KMS-11 (cell line): ENCODE measurements around the gene C4orf33.

Experiments
- H2AFZ ChIP-seq: fragments of 200-600 bp; sonication (generic); 2 replicates; pipeline ENCODE4 v1.6.1; 2016; ENCODE audit warnings: antibody characterized with exemption, mixed run types, low read depth
- H3K27ac ChIP-seq: fragments of 200-600 bp; sonication (generic); 2 replicates; pipeline ENCODE4 v1.6.1; 2016; ENCODE audit warnings: mild to moderate bottlenecking, mixed run types
- H3K27me3 ChIP-seq: fragments of 200-600 bp; sonication (generic); 2 replicates; pipeline ENCODE4 v1.6.1; 2017; ENCODE audit warnings: mild to moderate bottlenecking, low read depth, mixed run types, moderate library complexity; ENCODE audit not compliant: insufficient read depth
- H3K36me3 ChIP-seq: fragments of 200-600 bp; sonication (generic); 2 replicates; pipeline ENCODE4 v1.6.1; 2017; ENCODE audit warnings: mild to moderate bottlenecking, mixed run types; ENCODE audit not compliant: insufficient read depth
- H3K4me1 ChIP-seq: fragments of 200-600 bp; sonication (generic); 2 replicates; pipeline ENCODE4 v1.6.1; 2016; ENCODE audit warnings: mild to moderate bottlenecking, low read depth, mixed run types; ENCODE audit not compliant: poor library complexity, severe bottlenecking
- H3K4me2 ChIP-seq: fragments of 200-600 bp; sonication (generic); 2 replicates; pipeline ENCODE4 v1.7.0; 2016; ENCODE audit warnings: mild to moderate bottlenecking, mixed run types
- H3K4me3 ChIP-seq: fragments of 200-600 bp; sonication (generic); IDR thresholded peaks from 2 replicates; pipeline ENCODE4 v1.6.1; 2017; ENCODE audit warnings: low read depth, low read length, mixed read lengths; ENCODE audit not compliant: insufficient read depth
- H3K79me2 ChIP-seq: fragments of 200-600 bp; sonication (generic); 2 replicates; pipeline ENCODE4 v1.6.1; 2016; ENCODE audit warnings: low read depth, mixed run types; ENCODE audit not compliant: insufficient read depth
- H3K9ac ChIP-seq: fragments of 200-600 bp; sonication (generic); 2 replicates; pipeline ENCODE4 v1.6.1; 2016; ENCODE audit warnings: mild to moderate bottlenecking, mixed run types
- H4K20me1 ChIP-seq: fragments of 200-600 bp; sonication (generic); 2 replicates; pipeline ENCODE4 v1.6.1; 2016; ENCODE audit warnings: mild to moderate bottlenecking, mixed run types; ENCODE audit not compliant: insufficient read depth
- CTCF ChIP-seq: fragments of 200-600 bp; sonication (generic); conservative IDR thresholded peaks from 2 replicates; pipeline ENCODE4 v1.6.1; 2017; ENCODE audit warnings: low read depth, mild to moderate bottlenecking, antibody characterized with exemption, low read length, moderate library complexity, mixed read lengths

Gene C4orf33

GRCh38 chr4:129129143-129129542 lies 33.2 kb downstream of the C4orf33 start:
- Histone ChIP-seq H3K79me2 (no peaks in the 10 kb centered on the region), H4K20me1 (no peaks in the 10 kb centered on the region), H3K4me3 (no peak overlapping the region), H3K9ac (no peak overlapping the region), H3K27ac (no peak overlapping the region), H3K36me3 (no peaks in the 10 kb centered on the region), H3K27me3 (no peaks in the 10 kb centered on the region), H2AFZ (no peak overlapping the region), H3K4me1 (no peaks in the 10 kb centered on the region), H3K4me2 (no peak overlapping the region)
- no peak for TF ChIP-seq CTCF

- no peak overlapping the region for H3K9ac ChIP-seq
- no peak overlapping the region for H3K4me3 ChIP-seq
- no peaks in the 10 kb centered on the region for H3K36me3 ChIP-seq
- no peaks in the 10 kb centered on the region for H4K20me1 ChIP-seq
- H3K27me3 ChIP-seq, result no peaks in the 10 kb centered on the region
- TF ChIP-seq CTCF, result no peak
- H3K4me2 ChIP-seq, result no peak overlapping the region
- no peak overlapping the region for H2AFZ ChIP-seq
- no peak overlapping the region for H3K27ac ChIP-seq
- no peaks in the 10 kb centered on the region for H3K79me2 ChIP-seq
- no peaks in the 10 kb centered on the region for H3K4me1 ChIP-seq
Observed at GRCh38 chr4:129131343-129131742, 35.4 kb downstream of the C4orf33 start.

GRCh38 chr4:129136433-129136832 lies 40.5 kb downstream of the C4orf33 start:
- H3K36me3 ChIP-seq, result no peaks in the 10 kb centered on the region
- no peak overlapping the region for H2AFZ ChIP-seq
- no peak overlapping the region for H3K27ac ChIP-seq
- H3K27me3 ChIP-seq, result no peaks in the 10 kb centered on the region
- no peaks in the 10 kb centered on the region for H4K20me1 ChIP-seq
- H3K4me3 ChIP-seq, result no peak overlapping the region
- no peaks in the 10 kb centered on the region for H3K79me2 ChIP-seq
- no peak overlapping the region for H3K4me2 ChIP-seq
- no peaks in the 10 kb centered on the region for H3K4me1 ChIP-seq
- H3K9ac ChIP-seq, result no peak overlapping the region
- no peak for TF ChIP-seq CTCF

- Histone ChIP-seq H3K4me1 (no peaks in the 10 kb centered on the region), H3K9ac (no peak overlapping the region), H3K4me2 (no peak overlapping the region), H4K20me1 (no peaks in the 10 kb centered on the region), H3K4me3 (no peak overlapping the region), H3K79me2 (no peaks in the 10 kb centered on the region), H3K27ac (no peak overlapping the region), H2AFZ (no peak overlapping the region), H3K27me3 (no peaks in the 10 kb centered on the region), H3K36me3 (no peaks in the 10 kb centered on the region)
- TF ChIP-seq CTCF, result no peak
Observed at GRCh38 chr4:129138810-129139496, 43.0 kb downstream of the C4orf33 start.
